NT2/D1 (cell line): ENCODE measurements around the gene ELOVL1.

Experiments
- DNase-seq: peaks from one replicate; pipeline ENCODE4 v3.0.0-alpha.2; 2011; ENCODE audit warnings: low read depth, low spot score
- H3K27me3 ChIP-seq: 2 replicates; pipeline ENCODE4 v1.6.0; 2011; ENCODE audit warnings: mild to moderate bottlenecking; ENCODE audit not compliant: insufficient read length, insufficient read depth
- H3K36me3 ChIP-seq: 2 replicates; pipeline ENCODE4 v1.6.1; 2011; ENCODE audit warnings: mild to moderate bottlenecking, low read length, mixed read lengths; ENCODE audit not compliant: insufficient read depth, insufficient read length
- H3K4me1 ChIP-seq: 2 replicates; pipeline ENCODE4 v1.5.1; 2011; ENCODE audit not compliant: insufficient read depth, insufficient read length
- H3K4me3 ChIP-seq: 2 replicates; pipeline ENCODE4 v1.5.1; 2011; ENCODE audit warnings: low read depth; ENCODE audit not compliant: insufficient read length
- H3K9ac ChIP-seq: 2 replicates; pipeline ENCODE4 v1.6.0; 2011; ENCODE audit warnings: low read depth; ENCODE audit not compliant: insufficient read length
- H3K9me3 ChIP-seq: 2 replicates; pipeline ENCODE4 v1.5.1; 2011; ENCODE audit warnings: mild to moderate bottlenecking, low read length; ENCODE audit not compliant: insufficient read depth
- SUZ12 ChIP-seq: IDR thresholded peaks from 2 replicates; pipeline ENCODE4 v1.6.1; 2011; ENCODE audit not compliant: insufficient read length, insufficient read depth; ENCODE audit errors: extremely low read depth
- YY1 ChIP-seq: IDR thresholded peaks from 2 replicates; pipeline ENCODE4 v1.6.1; 2011; ENCODE audit not compliant: insufficient read length, insufficient read depth
- ZNF274 ChIP-seq: IDR thresholded peaks from 2 replicates; pipeline ENCODE4 v1.6.1; 2011; ENCODE audit warnings: mild to moderate bottlenecking, low read depth, low read length

ELOVL1 gene

DNA sequence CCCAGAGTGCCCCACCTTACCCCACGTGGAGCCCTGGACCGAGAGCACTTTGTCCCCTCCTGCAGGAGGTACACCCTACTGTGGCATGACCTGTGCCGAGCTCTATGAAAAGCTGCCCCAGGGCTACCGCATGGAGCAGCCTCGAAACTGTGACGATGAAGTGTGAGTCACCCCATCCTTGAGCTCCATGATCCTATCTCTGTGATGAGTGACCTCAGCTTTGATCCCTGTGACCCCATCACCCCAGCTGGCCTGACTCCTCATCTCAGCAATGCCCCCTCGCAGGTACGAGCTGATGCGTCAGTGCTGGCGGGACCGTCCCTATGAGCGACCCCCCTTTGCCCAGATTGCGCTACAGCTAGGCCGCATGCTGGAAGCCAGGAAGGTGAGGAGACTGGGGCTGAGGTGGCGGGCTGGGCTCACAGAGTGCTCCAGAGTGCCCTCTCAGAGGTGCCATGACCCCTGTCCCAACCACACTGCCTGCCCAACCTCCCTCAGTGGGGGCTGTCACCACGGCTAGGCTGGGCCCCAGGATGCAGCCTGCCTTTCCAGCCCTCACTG is 46.4 kb downstream of the ELOVL1 start:
- Histone ChIP-seq H3K27me3 (no peaks in the 10 kb centered on the region), H3K36me3 (no peaks in the 10 kb centered on the region), H3K4me3 (no peak overlapping the region), H3K9me3 (peaks cover 16% of the 10 kb centered on the region), H3K4me1 (peaks cover 13% of the 10 kb centered on the region), H3K9ac (no peak overlapping the region)
- TF ChIP-seq SUZ12 (no peak), YY1 (no peak), ZNF274 (no peak)
- no peak for DNase-seq

DNA sequence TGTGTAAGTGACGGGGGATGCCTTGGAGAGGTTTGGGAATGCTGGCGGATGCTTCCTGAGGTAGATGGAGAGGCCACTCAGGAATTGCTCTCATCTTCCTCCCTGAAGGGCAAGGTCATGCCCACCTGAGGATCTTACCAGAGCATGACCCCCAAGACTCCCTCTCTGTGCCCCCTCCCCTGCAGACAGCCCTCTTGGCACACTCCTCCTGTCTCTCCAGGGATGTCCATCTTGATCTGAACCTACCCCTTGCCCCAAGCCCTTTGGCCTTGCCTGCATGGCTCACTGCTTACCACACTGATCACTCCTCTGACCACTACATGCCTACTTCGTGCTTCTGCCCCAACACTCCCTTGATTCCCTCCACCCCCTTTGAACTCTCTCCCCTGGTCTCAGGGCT is 48.0 kb downstream of the ELOVL1 start:
- H3K4me1 ChIP-seq = peaks cover 16% of the 10 kb centered on the region
- 0 out of 2 replicates have a peak, but pooled peaks cover under 1% of the 10 kb centered on the region for H3K9me3 ChIP-seq
- H3K9ac ChIP-seq = no peak overlapping the region
- TF ChIP-seq YY1 (no peak), ZNF274 (no peak), SUZ12 (no peak)
- no peak overlapping the region for H3K4me3 ChIP-seq
- no peaks in the 10 kb centered on the region for H3K27me3 ChIP-seq
- H3K36me3 ChIP-seq = no peaks in the 10 kb centered on the region
- no peak for DNase-seq

DNA sequence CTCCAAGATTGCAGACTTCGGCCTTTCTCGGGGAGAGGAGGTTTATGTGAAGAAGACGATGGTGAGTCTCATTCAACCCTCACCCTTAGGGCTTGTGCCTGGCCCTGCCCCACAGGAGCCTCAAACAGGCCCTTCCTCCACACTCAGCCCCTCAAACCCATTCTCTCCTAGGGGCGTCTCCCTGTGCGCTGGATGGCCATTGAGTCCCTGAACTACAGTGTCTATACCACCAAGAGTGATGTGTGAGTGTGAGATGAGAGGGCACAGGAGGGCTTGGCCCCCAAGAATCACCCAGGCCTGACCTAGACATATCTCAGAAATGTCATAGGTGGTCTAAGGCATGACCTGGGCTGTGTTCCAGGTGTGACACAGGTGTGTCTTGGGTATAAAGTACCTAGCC is 48.5 kb downstream of the ELOVL1 start:
- Histone ChIP-seq H3K9me3 (no peaks in the 10 kb centered on the region), H3K9ac (no peak overlapping the region), H3K4me1 (peaks cover 14% of the 10 kb centered on the region), H3K4me3 (no peak overlapping the region), H3K36me3 (no peaks in the 10 kb centered on the region), H3K27me3 (no peaks in the 10 kb centered on the region)
- no peak for DNase-seq
- no peak for TF ChIP-seq SUZ12
- no peak for TF ChIP-seq ZNF274
- no peak for TF ChIP-seq YY1

DNA sequence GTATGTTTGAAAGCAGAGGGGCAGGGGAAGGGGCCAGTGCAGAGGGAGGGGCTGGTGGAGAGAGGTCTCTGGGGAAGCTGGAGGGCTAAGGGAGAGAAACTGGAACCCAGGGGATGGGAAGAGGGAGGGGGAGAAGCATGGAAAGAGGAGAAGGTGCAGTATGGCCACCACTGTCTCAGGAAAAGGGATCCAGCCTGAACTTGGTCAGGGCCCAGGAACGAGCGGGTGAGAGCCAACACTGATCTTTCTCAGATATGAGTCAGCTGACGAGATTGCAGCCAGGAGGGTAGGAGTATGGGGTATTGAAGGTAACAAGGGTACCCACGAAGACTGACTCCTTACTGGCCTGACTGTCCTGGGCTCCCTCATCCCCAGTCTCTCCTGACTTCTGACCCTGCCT is 49.0 kb downstream of the ELOVL1 start:
- Histone ChIP-seq H3K9me3 (no peaks in the 10 kb centered on the region), H3K4me3 (no peak overlapping the region), H3K36me3 (no peaks in the 10 kb centered on the region), H3K4me1 (peaks cover 14% of the 10 kb centered on the region), H3K9ac (no peak overlapping the region), H3K27me3 (no peaks in the 10 kb centered on the region)
- DNase-seq = no peak
- TF ChIP-seq SUZ12 (no peak), YY1 (no peak), ZNF274 (no peak)

DNA sequence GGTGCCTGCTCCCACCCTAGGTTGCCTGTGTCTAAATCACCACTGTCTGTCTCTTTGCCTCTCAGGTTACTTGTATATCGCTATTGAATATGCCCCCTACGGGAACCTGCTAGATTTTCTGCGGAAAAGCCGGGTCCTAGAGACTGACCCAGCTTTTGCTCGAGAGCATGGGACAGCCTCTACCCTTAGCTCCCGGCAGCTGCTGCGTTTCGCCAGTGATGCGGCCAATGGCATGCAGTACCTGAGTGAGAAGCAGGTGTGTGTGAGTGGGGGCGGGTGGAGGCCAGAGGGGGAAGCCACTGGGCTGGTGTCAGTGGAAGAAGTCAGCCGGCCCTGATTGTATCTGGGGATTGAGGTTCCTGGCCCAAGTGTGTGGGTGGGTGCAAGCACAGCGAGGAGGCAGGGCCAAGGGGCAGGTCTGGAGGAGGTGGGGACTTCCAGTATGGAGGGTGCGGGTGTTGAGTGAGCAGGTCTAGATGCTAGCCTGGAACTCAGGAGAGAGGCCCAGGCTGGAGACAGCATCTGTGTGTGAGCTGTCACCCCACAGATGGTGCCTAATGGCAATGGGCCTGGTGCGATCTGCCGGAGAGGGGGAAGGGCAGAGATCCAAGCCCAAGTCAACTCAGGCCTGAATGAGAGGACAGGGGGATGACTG is 49.9 kb downstream of the ELOVL1 start:
- H3K27me3 ChIP-seq = no peaks in the 10 kb centered on the region
- no peaks in the 10 kb centered on the region for H3K9me3 ChIP-seq
- no peaks in the 10 kb centered on the region for H3K36me3 ChIP-seq
- no peak for TF ChIP-seq YY1
- TF ChIP-seq ZNF274 = no peak
- no peak for TF ChIP-seq SUZ12
- H3K9ac ChIP-seq = no peak overlapping the region
- peaks cover 14% of the 10 kb centered on the region for H3K4me1 ChIP-seq
- DNase-seq = no peak
- H3K4me3 ChIP-seq = no peak overlapping the region

DNA sequence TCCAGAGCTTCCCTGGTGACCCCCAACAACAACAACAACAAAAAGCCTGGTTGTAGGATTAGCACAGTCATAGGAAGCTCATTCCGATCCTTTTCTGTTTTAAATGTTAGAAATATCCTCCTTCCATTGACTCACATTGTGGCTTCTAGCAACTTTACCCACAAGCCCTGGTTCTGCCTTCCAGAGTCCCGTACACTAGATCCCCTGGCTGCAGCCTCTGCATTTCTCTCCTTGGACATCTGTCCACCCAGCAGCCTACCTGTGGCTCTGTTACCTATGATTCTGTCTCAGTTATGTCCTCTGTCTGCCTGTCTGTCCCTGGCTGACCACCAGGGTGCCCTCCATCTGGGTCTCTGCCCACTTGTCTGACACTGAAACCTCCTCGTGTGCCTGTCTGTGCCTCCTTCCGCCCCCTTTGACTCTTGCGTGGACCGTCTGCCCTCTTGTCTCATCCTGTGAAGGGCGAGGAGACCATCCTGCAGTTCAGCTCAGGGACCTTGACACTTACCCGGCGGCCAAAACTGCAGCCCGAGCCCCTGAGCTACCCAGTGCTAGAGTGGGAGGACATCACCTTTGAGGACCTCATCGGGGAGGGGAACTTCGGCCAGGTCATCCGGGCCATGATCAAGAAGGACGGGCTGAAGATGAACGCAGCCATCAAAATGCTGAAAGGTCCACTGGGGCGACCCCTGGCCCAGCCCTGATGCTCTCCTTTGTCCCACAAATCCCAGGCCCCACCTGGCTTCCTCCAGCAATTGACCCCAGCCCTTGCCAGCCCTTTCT is 50.9 kb downstream of the ELOVL1 start:
- Histone ChIP-seq H3K4me3 (no peak overlapping the region), H3K4me1 (peaks cover 14% of the 10 kb centered on the region), H3K36me3 (no peaks in the 10 kb centered on the region), H3K9ac (no peak overlapping the region), H3K9me3 (no peaks in the 10 kb centered on the region), H3K27me3 (no peaks in the 10 kb centered on the region)
- no peak for TF ChIP-seq ZNF274
- TF ChIP-seq YY1 = no peak
- TF ChIP-seq SUZ12 = no peak
- no peak for DNase-seq

DNA sequence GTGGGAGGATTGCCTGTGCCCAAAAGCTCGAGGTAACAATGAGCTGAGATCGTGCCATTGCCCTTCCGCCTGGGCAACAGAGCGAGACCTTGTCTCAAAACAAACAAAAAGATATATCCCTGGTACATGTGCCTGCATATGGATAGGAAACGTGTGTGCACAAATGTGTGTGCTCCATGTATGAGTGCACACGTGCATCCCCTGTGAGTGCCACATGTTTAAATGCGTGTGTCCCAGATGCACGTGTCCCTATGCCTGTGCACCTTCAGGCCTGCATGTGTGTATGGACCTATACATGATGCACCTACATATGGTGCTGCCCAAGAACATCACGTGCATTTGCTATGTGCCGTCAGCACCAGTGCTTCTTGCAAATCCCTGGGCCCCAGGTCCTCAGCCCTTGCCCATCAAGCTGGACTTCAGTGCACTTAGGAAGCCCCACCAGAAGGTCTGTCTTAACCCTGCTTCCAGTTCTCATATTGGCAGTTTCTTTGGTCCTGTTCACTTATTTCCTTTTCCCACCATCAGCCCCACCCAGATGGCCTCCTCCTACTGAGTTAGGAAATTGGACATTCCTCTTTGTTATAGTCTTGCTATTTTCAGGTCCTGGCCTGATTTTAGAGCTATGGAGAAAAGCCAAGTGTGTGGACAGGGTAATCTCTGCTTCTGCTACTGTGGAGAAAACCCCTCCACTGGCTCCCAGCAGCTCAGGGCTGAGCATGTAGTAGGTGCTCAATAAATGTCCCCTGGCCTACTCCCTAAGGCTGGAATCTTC is 51.7 kb downstream of the ELOVL1 start:
- no peak for TF ChIP-seq ZNF274
- Histone ChIP-seq H3K27me3 (no peaks in the 10 kb centered on the region), H3K9ac (no peak overlapping the region), H3K9me3 (no peaks in the 10 kb centered on the region), H3K36me3 (no peaks in the 10 kb centered on the region), H3K4me1 (peaks cover 10% of the 10 kb centered on the region), H3K4me3 (no peak overlapping the region)
- DNase-seq = no peak
